HepG2 (cell line): ENCODE measurements around the gene NMU. TPM values are rescaled to one million over a fixed set of nuclear protein-coding genes. Genes with fewer than 3 reads are reported as not detected.

Experiments
- ARID5B ChIP-seq: IDR thresholded peaks from 2 replicates; pipeline ENCODE4 v1.4.0; 2020; ENCODE audit warnings: mild to moderate bottlenecking, missing genetic modification reagents
- ATAD3A ChIP-seq: sonication (generic); formaldehyde crosslinking; IDR thresholded peaks from 2 replicates; pipeline ENCODE4 v1.4.0; 2020; ENCODE audit warnings: missing genetic modification reagents
- ATF6 ChIP-seq: sonication (generic); formaldehyde crosslinking; conservative IDR thresholded peaks from 2 replicates; pipeline ENCODE4 v1.4.0; 2020; ENCODE audit warnings: missing genetic modification reagents
- FOXK1 ChIP-seq: sonication (generic); formaldehyde crosslinking; IDR thresholded peaks from 2 replicates; pipeline ENCODE4 v1.4.0; 2020; ENCODE audit warnings: low read depth, missing genetic modification reagents, borderline replicate concordance
- KLF11 ChIP-seq: IDR thresholded peaks from 2 replicates; pipeline ENCODE4 v1.6.1; 2016; ENCODE audit warnings: missing compliant biosample characterization
- KLF9 ChIP-seq: IDR thresholded peaks from 2 replicates; pipeline ENCODE4 v1.6.1; 2016; ENCODE audit warnings: low read depth
- MIER2 ChIP-seq: IDR thresholded peaks from 2 replicates; pipeline ENCODE4 v1.6.1; 2016; ENCODE audit warnings: missing biosample characterization, missing genetic modification reagents
- RBAK ChIP-seq: sonication (generic); formaldehyde crosslinking; IDR thresholded peaks from 2 replicates; pipeline ENCODE4 v1.5.1; 2020; ENCODE audit warnings: mild to moderate bottlenecking, missing genetic modification reagents
- SPEN ChIP-seq: sonication (generic); formaldehyde crosslinking; IDR thresholded peaks from 2 replicates; pipeline ENCODE4 v1.5.1; 2020; ENCODE audit warnings: low read depth, mild to moderate bottlenecking, missing genetic modification reagents
- SRSF4 ChIP-seq: fragments of 200-400 bp; formaldehyde crosslinking; IDR thresholded peaks from one replicate; pipeline ENCODE4 v1.6.1; 2018; ENCODE audit warnings: mild to moderate bottlenecking, low read depth, low read length, moderate library complexity; ENCODE audit not compliant: poor library complexity, severe bottlenecking
- ZBTB42 ChIP-seq: sonication (generic); formaldehyde crosslinking; IDR thresholded peaks from 2 replicates; pipeline ENCODE4 v1.5.0; 2020; ENCODE audit warnings: mild to moderate bottlenecking, missing genetic modification reagents
- ZNF276 ChIP-seq: sonication (generic); formaldehyde crosslinking; IDR thresholded peaks from 2 replicates; pipeline ENCODE4 v1.4.0; 2020; ENCODE audit warnings: mild to moderate bottlenecking, low read depth, missing genetic modification reagents
- ZNF430 ChIP-seq: sonication (generic); formaldehyde crosslinking; IDR thresholded peaks from 2 replicates; pipeline ENCODE4 v1.9.0; 2021; ENCODE audit warnings: mild to moderate bottlenecking, missing genetic modification reagents
- ZNF766 ChIP-seq: sonication (generic); formaldehyde crosslinking; IDR thresholded peaks from 2 replicates; pipeline ENCODE4 v1.5.0; 2020; ENCODE audit warnings: missing genetic modification reagents, borderline replicate concordance
- polyA plus RNA-seq, 8 experiments: library from polyadenylated mRNA; depleted of rRNA in 3 of 8; stranded (reverse) in 7 of 8; unstranded in 1 of 8; fragments of >200 nt; fragmentation: Illumina TruSeq in 4 of 8; extraction: Trizol in 4 of 8; gene quantifications; 2 replicates each; pipeline versions ENCODE4 v1.2.1 to v1.2.3, GENCODE V29; 2011 to 2016; ENCODE audit warnings: low read depth in 4 of 8, missing spikeins in 1 of 8, mixed read lengths in 1 of 8; ENCODE audit not compliant: insufficient read depth in 1 of 8
- total RNA-seq, 5 experiments: library from RNA; depleted of rRNA; stranded (reverse); fragments of >200 nt; fragmentation: Illumina TruSeq; extraction: Trizol; gene quantifications; 2 replicates each; pipeline ENCODE4 v1.2.3, GENCODE V29; 2016; ENCODE audit warnings: low read depth in 1 of 5
- TF ChIP-seq, protein P1 (sequence below): sonication (generic); formaldehyde crosslinking; IDR thresholded peaks from 2 replicates; pipeline ENCODE4 v1.5.0; 2020; ENCODE audit warnings: mild to moderate bottlenecking, missing genetic modification reagents, moderate library complexity
- TF ChIP-seq, protein P2 (sequence below): sonication (generic); formaldehyde crosslinking; IDR thresholded peaks from 2 replicates; pipeline ENCODE4 v1.8.0; 2022; ENCODE audit warnings: missing genetic modification reagents, mild to moderate bottlenecking, moderate library complexity, borderline replicate concordance

Gene NMU
- total and polyA plus RNA-seq, 2 of the 13 experiments (the other 11 are each of a cell fraction or from before 2014, with no cell fraction given): not detected

DNA sequence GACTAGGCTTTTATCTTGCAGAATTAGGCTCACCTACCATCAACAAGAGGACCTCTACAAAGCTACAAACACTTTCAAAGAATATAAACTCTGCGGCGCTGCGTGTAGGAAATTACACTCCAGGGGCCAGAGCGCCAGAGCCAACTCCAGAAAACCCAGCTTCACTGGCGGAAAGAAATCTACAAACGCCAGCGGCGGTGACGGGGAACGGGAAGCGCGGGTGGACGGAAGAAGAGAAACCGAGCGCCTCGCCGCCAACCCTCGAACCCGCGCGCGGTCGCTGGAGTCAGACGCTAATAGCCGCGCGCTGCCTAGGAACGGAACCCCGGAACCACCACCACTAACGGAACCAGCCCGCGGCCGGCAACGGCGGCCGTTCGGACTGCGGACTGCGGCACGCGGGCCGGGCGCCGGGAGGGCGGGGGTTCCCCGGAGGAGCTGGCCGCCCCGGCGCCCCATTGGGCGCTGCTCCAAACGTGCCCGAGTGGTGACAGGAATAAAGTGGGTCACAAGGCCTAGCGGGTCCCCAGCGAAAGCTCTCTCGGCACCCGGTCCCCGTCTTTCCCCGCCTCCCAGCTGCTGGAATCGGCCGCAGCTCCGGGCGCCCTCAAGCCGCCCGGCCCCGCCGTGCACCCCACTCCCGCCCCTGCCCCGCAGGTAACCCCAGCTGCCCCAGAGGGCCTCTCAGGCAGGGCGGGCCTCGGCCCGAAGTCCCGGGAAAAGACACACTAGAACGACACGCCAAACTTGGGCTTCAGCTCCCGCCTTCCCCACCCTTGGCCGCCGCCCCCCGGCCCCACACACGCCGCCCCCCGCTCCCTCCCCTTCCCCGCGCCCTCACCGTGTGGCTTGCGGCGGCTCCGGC, 90.2 kb downstream of the NMU start (continued):
- TF ChIP-seq SRSF4 (no peak), ARID5B (CRISPR knock-in tag) (peak; percentile 40; the same call in 1 of the 2 replicates), FOXK1 (CRISPR knock-in tag) (peak; percentile 51; the same call in 1 of the 2 replicates), MIER2 (CRISPR knock-in tag) (no peak), ZNF276 (CRISPR knock-in tag) (no peak), ZNF430 (CRISPR knock-in tag) (no peak), ATF6 (no peak; the same call in 1 of the 2 replicates), RBAK (CRISPR knock-in tag) (no peak), KLF11 (CRISPR knock-in tag) (no peak), ATAD3A (CRISPR knock-in tag) (no peak), ZBTB42 (CRISPR knock-in tag) (peak; percentile 59; the same call in 1 of the 2 replicates), ZNF766 (CRISPR knock-in tag) (no peak), KLF9 (no peak), SPEN (CRISPR knock-in tag) (peak; percentile 81)
- TF ChIP-seq, protein P1, sequence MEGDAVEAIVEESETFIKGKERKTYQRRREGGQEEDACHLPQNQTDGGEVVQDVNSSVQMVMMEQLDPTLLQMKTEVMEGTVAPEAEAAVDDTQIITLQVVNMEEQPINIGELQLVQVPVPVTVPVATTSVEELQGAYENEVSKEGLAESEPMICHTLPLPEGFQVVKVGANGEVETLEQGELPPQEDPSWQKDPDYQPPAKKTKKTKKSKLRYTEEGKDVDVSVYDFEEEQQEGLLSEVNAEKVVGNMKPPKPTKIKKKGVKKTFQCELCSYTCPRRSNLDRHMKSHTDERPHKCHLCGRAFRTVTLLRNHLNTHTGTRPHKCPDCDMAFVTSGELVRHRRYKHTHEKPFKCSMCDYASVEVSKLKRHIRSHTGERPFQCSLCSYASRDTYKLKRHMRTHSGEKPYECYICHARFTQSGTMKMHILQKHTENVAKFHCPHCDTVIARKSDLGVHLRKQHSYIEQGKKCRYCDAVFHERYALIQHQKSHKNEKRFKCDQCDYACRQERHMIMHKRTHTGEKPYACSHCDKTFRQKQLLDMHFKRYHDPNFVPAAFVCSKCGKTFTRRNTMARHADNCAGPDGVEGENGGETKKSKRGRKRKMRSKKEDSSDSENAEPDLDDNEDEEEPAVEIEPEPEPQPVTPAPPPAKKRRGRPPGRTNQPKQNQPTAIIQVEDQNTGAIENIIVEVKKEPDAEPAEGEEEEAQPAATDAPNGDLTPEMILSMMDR (CRISPR knock-in tag): peak; percentile 26; the same call in 1 of the 2 replicates
- TF ChIP-seq, protein P2, sequence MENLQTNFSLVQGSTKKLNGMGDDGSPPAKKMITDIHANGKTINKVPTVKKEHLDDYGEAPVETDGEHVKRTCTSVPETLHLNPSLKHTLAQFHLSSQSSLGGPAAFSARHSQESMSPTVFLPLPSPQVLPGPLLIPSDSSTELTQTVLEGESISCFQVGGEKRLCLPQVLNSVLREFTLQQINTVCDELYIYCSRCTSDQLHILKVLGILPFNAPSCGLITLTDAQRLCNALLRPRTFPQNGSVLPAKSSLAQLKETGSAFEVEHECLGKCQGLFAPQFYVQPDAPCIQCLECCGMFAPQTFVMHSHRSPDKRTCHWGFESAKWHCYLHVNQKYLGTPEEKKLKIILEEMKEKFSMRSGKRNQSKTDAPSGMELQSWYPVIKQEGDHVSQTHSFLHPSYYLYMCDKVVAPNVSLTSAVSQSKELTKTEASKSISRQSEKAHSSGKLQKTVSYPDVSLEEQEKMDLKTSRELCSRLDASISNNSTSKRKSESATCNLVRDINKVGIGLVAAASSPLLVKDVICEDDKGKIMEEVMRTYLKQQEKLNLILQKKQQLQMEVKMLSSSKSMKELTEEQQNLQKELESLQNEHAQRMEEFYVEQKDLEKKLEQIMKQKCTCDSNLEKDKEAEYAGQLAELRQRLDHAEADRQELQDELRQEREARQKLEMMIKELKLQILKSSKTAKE (CRISPR knock-in tag): peak; percentile 28; the same call in 1 of the 2 replicates
